Transverse colon (tissue), 4 donors: ENCODE measurements around the gene CCDC8. TPM values are rescaled to one million over a fixed set of nuclear protein-coding genes. Genes with fewer than 3 reads are reported as not detected.

ENCODE experiments used
- DNase-seq: peaks from one replicate; pipeline ENCODE4 v3.0.0-alpha.2; 2019
- H3K27ac ChIP-seq, 4 donors: fragments of 200-600 bp; sonication (generic); 2 replicates each; pipeline ENCODE4 v1.5.1; 2016 to 2018; ENCODE audit warnings: inconsistent platforms in 4 of 4
- H3K27me3 ChIP-seq: fragments of 200-600 bp; sonication (generic); 2 replicates; pipeline ENCODE4 v1.5.1; 2017; ENCODE audit warnings: inconsistent platforms
- H3K36me3 ChIP-seq, 4 donors: fragments of 200-600 bp; sonication (generic); 2 replicates each; pipeline ENCODE4 v1.5.1; 2017 to 2019; ENCODE audit warnings: inconsistent platforms in 4 of 4
- H3K4me1 ChIP-seq, 4 donors: fragments of 200-600 bp; sonication (generic); 2 replicates each; pipeline ENCODE4 v1.5.1; 2017 to 2020; ENCODE audit warnings: inconsistent platforms in 4 of 4
- H3K4me3 ChIP-seq, 4 donors: fragments of 200-600 bp; sonication (generic); 1 replicate in 1 of 4; 2 replicates in 3 of 4; pipeline versions ENCODE4 v1.5.1 to v1.6.1; 2017 to 2019; ENCODE audit warnings: inconsistent platforms in 4 of 4
- H3K9me3 ChIP-seq, 2 donors: fragments of 200-600 bp; sonication (generic); 2 replicates each; pipeline ENCODE4 v1.5.1; 2017 to 2019; ENCODE audit warnings: inconsistent platforms in 2 of 2
- EP300 ChIP-seq: sonication (generic); formaldehyde crosslinking; IDR thresholded peaks from one replicate; pipeline ENCODE4 v1.6.1; 2017; ENCODE audit warnings: antibody characterized with exemption, low read depth
- POLR2A ChIP-seq: fragments of 450-650 bp; IDR thresholded peaks from one replicate; pipeline ENCODE4 v1.6.1; 2016; ENCODE audit warnings: antibody characterized with exemption, mild to moderate bottlenecking, moderate library complexity
- POLR2AphosphoS5 ChIP-seq, 3 donors: sonication (generic); formaldehyde crosslinking; IDR thresholded peaks; one replicate each; pipeline ENCODE4 v1.6.1; 2016; ENCODE audit warnings: antibody characterized with exemption in 3 of 3
- WGBS, 2 donors: methylation state at CpG; one replicate each; pipeline ENCODE4 v1.1.5; 2018; ENCODE audit warnings: low coverage in 1 of 2; 5-methylcytosine and 5-hydroxymethylcytosine counted together
- in situ Hi-C, 4 donors: fragments of 200-750 bp; cut with MboI; loops; one replicate each; pipeline versions ENCODE4 v1.15.0 to v1.15.1; 2017; ENCODE audit warnings: low sequenced_read_pairs in 3 of 4, low pct_ligation_motif_present in 1 of 4, low pct_unique_long_range_greater_than_20kb in 1 of 4
- intact Hi-C: fragments of 100-400 bp; cut with DNase I; formaldehyde crosslinking; loops from one replicate; pipeline ENCODE4 v1.15.1; 2023; ENCODE audit warnings: low total_unique reads
- total RNA-seq, 4 donors: library from RNA; depleted of rRNA; stranded (reverse); fragments of >200 nt; gene quantifications; one replicate each; pipeline ENCODE4 v1.1.0, GENCODE V29; 2016
- TF ChIP-seq, protein P1 (sequence below), 5 experiments: fragments of 200-600 bp in 3 of 5; fragments of 450-650 bp in 2 of 5; sonication (generic) in 3 of 5; IDR thresholded peaks; 1 replicate in 2 of 5; 2 replicates in 3 of 5; pipeline ENCODE4 v1.5.1; 2016 to 2017; ENCODE audit warnings: antibody characterized with exemption in 5 of 5, inconsistent platforms in 3 of 5, mild to moderate bottlenecking in 2 of 5, moderate library complexity in 1 of 5

CCDC8 gene
- total RNA-seq, 4 donors from 2014 or later = 0.40 to 1.9 (median 1.2) TPM

- Histone ChIP-seq H3K27ac (no peak overlapping the region), H3K4me3 (no peak overlapping the region), H3K27me3 (peaks cover 9% of the 10 kb centered on the region), H3K36me3 (no peaks in the 10 kb centered on the region), H3K9me3 (no peaks in the 10 kb centered on the region), H3K4me1 (no peaks in the 10 kb centered on the region)
- DNase-seq = no peak
- WGBS, 2 donors = 82 to 85% methylated on average over 5 of the region's 5 CpGs
- TF ChIP-seq, protein P1, sequence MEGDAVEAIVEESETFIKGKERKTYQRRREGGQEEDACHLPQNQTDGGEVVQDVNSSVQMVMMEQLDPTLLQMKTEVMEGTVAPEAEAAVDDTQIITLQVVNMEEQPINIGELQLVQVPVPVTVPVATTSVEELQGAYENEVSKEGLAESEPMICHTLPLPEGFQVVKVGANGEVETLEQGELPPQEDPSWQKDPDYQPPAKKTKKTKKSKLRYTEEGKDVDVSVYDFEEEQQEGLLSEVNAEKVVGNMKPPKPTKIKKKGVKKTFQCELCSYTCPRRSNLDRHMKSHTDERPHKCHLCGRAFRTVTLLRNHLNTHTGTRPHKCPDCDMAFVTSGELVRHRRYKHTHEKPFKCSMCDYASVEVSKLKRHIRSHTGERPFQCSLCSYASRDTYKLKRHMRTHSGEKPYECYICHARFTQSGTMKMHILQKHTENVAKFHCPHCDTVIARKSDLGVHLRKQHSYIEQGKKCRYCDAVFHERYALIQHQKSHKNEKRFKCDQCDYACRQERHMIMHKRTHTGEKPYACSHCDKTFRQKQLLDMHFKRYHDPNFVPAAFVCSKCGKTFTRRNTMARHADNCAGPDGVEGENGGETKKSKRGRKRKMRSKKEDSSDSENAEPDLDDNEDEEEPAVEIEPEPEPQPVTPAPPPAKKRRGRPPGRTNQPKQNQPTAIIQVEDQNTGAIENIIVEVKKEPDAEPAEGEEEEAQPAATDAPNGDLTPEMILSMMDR (IDR thresholded peaks at IDR 0.05) = no peak
- TF ChIP-seq EP300 (no peak), POLR2A (no peak), POLR2AphosphoS5 (IDR thresholded peaks at IDR 0.05) (no peak)
- intact Hi-C loops = no loop called here
- in situ Hi-C loops = no loop called here
These were observed 37.4 kb upstream of the CCDC8 start for GRCh38 chr19:46450737-46451136.

- H3K4me1 ChIP-seq = no peaks in the 10 kb centered on the region
- no peaks in the 10 kb centered on the region for H3K36me3 ChIP-seq
- peaks cover 9% of the 10 kb centered on the region for H3K27me3 ChIP-seq
- no peaks in the 10 kb centered on the region for H3K9me3 ChIP-seq
- no peak overlapping the region for H3K4me3 ChIP-seq
- DNase-seq = no peak
- TF ChIP-seq POLR2AphosphoS5 (IDR thresholded peaks at IDR 0.05) (no peak), EP300 (no peak), POLR2A (no peak)
- TF ChIP-seq, protein P1 (IDR thresholded peaks at IDR 0.05) = no peak
- WGBS, 2 donors = 50 to 61% methylated on average over 2 to 7 of the region's 7 CpGs
- intact Hi-C loops (no loop called here), in situ Hi-C loops (no loop called here)
- H3K27ac ChIP-seq = no peak overlapping the region
These were observed 35.9 kb upstream of the CCDC8 start for GRCh38 chr19:46449228-46449627.

GRCh38 chr19:46448601-46449000, 35.2 kb upstream of the CCDC8 start:
- Histone ChIP-seq H3K27me3 (peaks cover 9% of the 10 kb centered on the region), H3K4me3 (no peak overlapping the region), H3K4me1 (no peaks in the 10 kb centered on the region), H3K27ac (no peak overlapping the region), H3K36me3 (no peaks in the 10 kb centered on the region), H3K9me3 (no peaks in the 10 kb centered on the region)
- TF ChIP-seq POLR2A (no peak), EP300 (no peak)
- TF ChIP-seq, protein P1 (IDR thresholded peaks at IDR 0.05) = no peak
- intact Hi-C loops = no loop called here
- DNase-seq = no peak
- in situ Hi-C loops = no loop called here
- 88 to 92% methylated on average over 5 to 10 of the region's 10 CpGs for WGBS, 2 donors

DNA sequence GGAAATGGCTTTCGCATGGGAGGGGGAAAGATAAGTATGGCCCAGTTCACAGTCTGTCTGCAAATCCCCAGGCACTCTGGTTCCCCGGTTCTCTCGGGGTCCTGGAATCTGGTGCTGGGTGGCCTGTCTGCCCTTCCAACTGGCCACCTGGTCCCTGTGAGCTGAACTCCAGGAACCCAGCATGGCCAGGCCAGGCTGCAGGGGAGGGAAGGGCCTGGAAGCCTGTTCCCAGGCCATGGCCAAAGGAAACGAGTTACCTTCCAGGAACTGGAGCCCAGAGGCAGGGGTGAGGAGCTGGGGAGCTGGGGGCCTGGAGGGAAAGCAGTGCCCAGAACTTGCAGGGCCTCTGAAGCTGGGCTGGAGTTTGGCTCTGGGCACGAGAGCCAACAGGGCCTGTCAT, 34.5 kb upstream of the CCDC8 start:
- intact Hi-C loops (no loop called here), in situ Hi-C loops (no loop called here)
- no peak for DNase-seq
- WGBS, 2 donors = 68 to 80% methylated on average over 1 to 5 of the region's 5 CpGs
- Histone ChIP-seq H3K27ac (no peak overlapping the region), H3K36me3 (no peaks in the 10 kb centered on the region), H3K9me3 (no peaks in the 10 kb centered on the region), H3K4me3 (no peak overlapping the region), H3K27me3 (peaks cover 9% of the 10 kb centered on the region), H3K4me1 (peaks cover 0 to 4% (median 0%) of the 10 kb centered on the region in 4 donors)
- no peak for TF ChIP-seq POLR2A
- no peak for TF ChIP-seq EP300
- TF ChIP-seq, protein P1 (IDR thresholded peaks at IDR 0.05) = no peak
- no peak for TF ChIP-seq POLR2AphosphoS5 (IDR thresholded peaks at IDR 0.05)
